K562 (cell line): ENCODE results near the gene ACSS1. TPM values are rescaled to one million over a fixed set of nuclear protein-coding genes. Genes with fewer than 3 reads are reported as not detected.

ENCODE experiments used
- ATAC-seq: fragments of 200-7000 bp; cut with Tn5 transposase; 3 replicates; pipeline ENCODE4 v1.9.1; 2020; ENCODE audit warnings: moderate library complexity
- BruUV-seq: library from RNA; stranded (reverse); fragments of 400-500 nt; replicated peaks from 2 replicates; lab custom pipeline; 2021; lab: Mats Ljungman, UMichigan
- CTCF ChIA-PET: fragments of 300-600 bp; formaldehyde crosslinking; extraction: SDS; loops from one replicate; lab custom pipeline; 2021; ENCODE audit warnings: low intra/inter-chr PET ratio; lab: Yijun Ruan, JAX
- POLR2A ChIA-PET: fragments of 300-600, 350-650 bp; sonication (Branson Sonifier 250); formaldehyde crosslinking; extraction: SDS; loops from one replicate; lab custom pipeline; 2021; ENCODE audit warnings: antibody characterized with exemption, inconsistent platforms; lab: Yijun Ruan, JAX
- DNase-seq, 4 experiments: peaks; one replicate each; pipeline versions ENCODE4 v3.0.0 to v3.0.0-alpha.2; 2011 to 2018; ENCODE audit warnings: low spot score in 3 of 4, mixed read lengths in 3 of 4; ENCODE audit errors: extremely low read depth in 1 of 4
- FAIRE-seq: peaks from 2 replicates; lab custom pipeline; 2011; peaks lifted over from hg19 to GRCh38; lab: Jason Lieb, UNC
- H2AFZ ChIP-seq: 2 replicates; pipeline ENCODE4 v1.6.0; 2011; ENCODE audit warnings: low read depth, low read length, control low read depth, inconsistent platforms
- H3K27ac ChIP-seq: fragments of 200-600 bp; 3 replicates; pipeline ENCODE4 v1.8.0; 2011; ENCODE audit warnings: low read depth, mild to moderate bottlenecking, control low read depth, inconsistent platforms, low read length, moderate library complexity, mixed read lengths; ENCODE audit errors: extremely low read depth
- H3K27me3 ChIP-seq, 2 experiments: fragments of 300-600 bp in 1 of 2; 2 replicates in 1 of 2; 3 replicates in 1 of 2; pipeline versions ENCODE4 v1.6.0 to v1.8.0; 2011; ENCODE audit warnings: inconsistent platforms in 2 of 2, low read length in 2 of 2, mild to moderate bottlenecking in 1 of 2, mixed read lengths in 1 of 2, moderate library complexity in 1 of 2; ENCODE audit not compliant: control insufficient read depth in 2 of 2, insufficient read depth in 2 of 2
- H3K36me3 ChIP-seq: fragments of 300-600 bp; 3 replicates; pipeline ENCODE4 v1.8.0; 2011; ENCODE audit warnings: mild to moderate bottlenecking, low read length, inconsistent platforms; ENCODE audit not compliant: control insufficient read depth, insufficient read depth
- H3K4me1 ChIP-seq, 2 experiments: fragments of 200-600 bp in 1 of 2; replicated peaks in 1 of 2; 2 replicates in 1 of 2; 3 replicates in 1 of 2; pipeline versions ENCODE4 v1.5.1 to v1.8.0; 2011; ENCODE audit warnings: inconsistent platforms in 2 of 2, low read length in 2 of 2, mild to moderate bottlenecking in 1 of 2, mixed read lengths in 1 of 2, moderate library complexity in 1 of 2; ENCODE audit not compliant: control insufficient read depth in 2 of 2, insufficient read depth in 2 of 2
- H3K4me2 ChIP-seq: 2 replicates; pipeline ENCODE4 v1.6.1; 2011; ENCODE audit warnings: low read length, control low read depth, inconsistent platforms, mixed read lengths; ENCODE audit not compliant: insufficient read depth
- H3K4me3 ChIP-seq: fragments of 200-600 bp; sonication (generic), shearing (Covaris generic); 2 replicates; pipeline ENCODE4 v1.5.1; 2016; ENCODE audit warnings: control low read depth, inconsistent platforms
- H3K79me2 ChIP-seq: fragments of 200-600 bp; 3 replicates; pipeline ENCODE4 v1.8.0; 2011; ENCODE audit warnings: low read length, inconsistent platforms; ENCODE audit not compliant: control insufficient read depth, insufficient read depth
- H3K9ac ChIP-seq, 2 experiments: 2 replicates each; pipeline versions ENCODE4 v1.6.0 to v1.6.1; 2011; ENCODE audit warnings: low read depth in 2 of 2, low read length in 2 of 2, control low read depth in 1 of 2, inconsistent platforms in 1 of 2, mild to moderate bottlenecking in 1 of 2, mixed read lengths in 1 of 2; ENCODE audit not compliant: insufficient read depth in 1 of 2
- H3K9me1 ChIP-seq: one replicate; pipeline ENCODE4 v1.6.0; 2011; ENCODE audit warnings: inconsistent platforms, mild to moderate bottlenecking, low read length, moderate library complexity; ENCODE audit not compliant: control insufficient read depth, insufficient read depth
- H3K9me3 ChIP-seq: replicated peaks from 2 replicates; pipeline ENCODE4 v1.5.1; 2011; ENCODE audit warnings: low read depth, low read length, inconsistent platforms; ENCODE audit not compliant: control insufficient read depth, insufficient read depth
- H4K20me1 ChIP-seq: replicated peaks from 2 replicates; pipeline ENCODE4 v1.6.1; 2011; ENCODE audit warnings: low read length, inconsistent platforms, mixed read lengths; ENCODE audit not compliant: control insufficient read depth, insufficient read depth
- DPF2 ChIP-seq: fragments of 450-650 bp; IDR thresholded peaks from 2 replicates; pipeline ENCODE4 v1.6.1; 2016
- NCOA2 ChIP-seq, 2 experiments: fragments of 450-650 bp; IDR thresholded peaks; 2 replicates each; pipeline ENCODE4 v1.6.1; 2018; ENCODE audit warnings: mild to moderate bottlenecking in 2 of 2, moderate library complexity in 1 of 2; ENCODE audit not compliant: partially characterized antibody in 2 of 2
- PHTF2 ChIP-seq: fragments of 250-450 bp; sonication (Bioruptor Pico); IDR thresholded peaks from 2 replicates; pipeline ENCODE4 v1.5.0; 2021; ENCODE audit warnings: mild to moderate bottlenecking
- PTBP1 ChIP-seq: fragments of 200-400 bp; formaldehyde crosslinking; IDR thresholded peaks from 2 replicates; pipeline ENCODE4 v1.6.1; 2017; ENCODE audit warnings: low read depth, low read length
- PTTG1 ChIP-seq: fragments of 450-650 bp; IDR thresholded peaks from 2 replicates; pipeline ENCODE4 v1.6.1; 2016; ENCODE audit warnings: low read depth, mild to moderate bottlenecking, missing genetic modification characterization, missing compliant biosample characterization
- RFX5 ChIP-seq: IDR thresholded peaks from 2 replicates; pipeline ENCODE4 v1.6.1; 2011; ENCODE audit warnings: low read depth, mild to moderate bottlenecking, improper control_type of control experiment, low read length
- SMARCC2 ChIP-seq: fragments of 450-650 bp; IDR thresholded peaks from 2 replicates; pipeline ENCODE4 v1.6.1; 2017; ENCODE audit warnings: antibody characterized with exemption, moderate library complexity, mild to moderate bottlenecking, low read depth
- SP2 ChIP-seq: IDR thresholded peaks from 2 replicates; pipeline ENCODE4 v1.6.1; 2011; ENCODE audit warnings: mild to moderate bottlenecking, low read depth, low read length, moderate library complexity; ENCODE audit not compliant: poor library complexity, severe bottlenecking; ENCODE audit errors: extremely low read depth
- XRCC5 ChIP-seq: fragments of 200-400 bp; formaldehyde crosslinking; IDR thresholded peaks from 2 replicates; pipeline ENCODE4 v1.6.1; 2017; ENCODE audit warnings: low read depth, mild to moderate bottlenecking, low read length
- ZNF133 ChIP-seq: fragments of 250-450 bp; sonication (Bioruptor Pico); IDR thresholded peaks from 2 replicates; pipeline ENCODE4 v1.4.0; 2020; ENCODE audit warnings: mild to moderate bottlenecking
- ZNF217 ChIP-seq: sonication (generic); formaldehyde crosslinking; IDR thresholded peaks from 2 replicates; pipeline ENCODE4 v1.8.0; 2022; ENCODE audit warnings: mild to moderate bottlenecking, missing genetic modification reagents
- WGBS: fragments of 100-300 bp; shearing (Covaris generic); methylation state at CpG from one replicate; pipeline ENCODE4 v1.1.6; 2016; ENCODE audit warnings: low coverage, mixed read lengths; ENCODE audit not compliant: insufficient coverage; ENCODE audit errors: missing lambda C conversion rate; 5-methylcytosine and 5-hydroxymethylcytosine counted together
- in situ Hi-C: fragments of 300-500 bp; cut with MboI; formaldehyde crosslinking; loops from 4 replicates; pipeline ENCODE4 v1.15.0; 2018; ENCODE audit warnings: inconsistent platforms, mixed read lengths
- intact Hi-C: fragments of 100-400 bp; cut with micrococcal nuclease; formaldehyde crosslinking; loops from 2 replicates; pipeline ENCODE4 v1.14.2; 2022
- polyA plus RNA-seq, 8 experiments: library from polyadenylated mRNA; depleted of rRNA in 4 of 8; stranded (reverse) in 5 of 8; unstranded in 3 of 8; fragments of >200 nt; fragmentation: Nextera tagmentation in 2 of 8; fragmentation: Illumina TruSeq in 1 of 8; extraction: Ambion mirVana in 2 of 8; extraction: Trizol in 1 of 8; gene quantifications; 2 replicates each; pipeline versions ENCODE4 v1.2.1 to v1.2.3, GENCODE V29; 2011 to 2014; ENCODE audit warnings: inconsistent platforms in 1 of 8, missing spikeins in 1 of 8
- total RNA-seq, 7 experiments: library from RNA; depleted of rRNA in 6 of 7; stranded (reverse); fragments of >200 nt in 6 of 7; fragmentation: Illumina TruSeq in 2 of 7; extraction: Trizol in 2 of 7; gene quantifications; 2 replicates each; pipeline versions ENCODE4 v1.2.1 to v1.2.3, GENCODE V29; 2011 to 2021; ENCODE audit warnings: low replicate concordance in 1 of 7
- TF ChIP-seq, protein P1 (sequence below): IDR thresholded peaks from 2 replicates; pipeline ENCODE4 v1.6.1; 2012; ENCODE audit warnings: low read depth, low read length, improper control_type of control experiment, borderline replicate concordance
- TF ChIP-seq, protein P2 (sequence below), 2 experiments: fragments of 250-450 bp in 1 of 2; fragments of 450-650 bp in 1 of 2; sonication (Bioruptor Pico) in 1 of 2; IDR thresholded peaks; 2 replicates each; pipeline versions ENCODE4 v1.6.1 to v1.8.0; 2016 to 2021; ENCODE audit warnings: mild to moderate bottlenecking in 2 of 2, moderate library complexity in 2 of 2, missing compliant biosample characterization in 1 of 2, missing genetic modification characterization in 1 of 2
- TF ChIP-seq, protein P3 (sequence below): sonication (generic); formaldehyde crosslinking; IDR thresholded peaks from 2 replicates; pipeline ENCODE4 v1.8.0; 2022; ENCODE audit warnings: mild to moderate bottlenecking, missing genetic modification reagents
- TF ChIP-seq, protein P4 (sequence below): fragments of 250-450 bp; sonication (Bioruptor Pico); IDR thresholded peaks from 2 replicates; pipeline ENCODE4 v1.8.0; 2021; ENCODE audit warnings: borderline replicate concordance, mild to moderate bottlenecking, moderate library complexity; ENCODE audit not compliant: poor library complexity, severe bottlenecking
- TF ChIP-seq, protein P5 (sequence below): fragments of 450-650 bp; formaldehyde crosslinking; IDR thresholded peaks from 2 replicates; pipeline ENCODE4 v1.4.0; 2020; ENCODE audit warnings: mild to moderate bottlenecking, moderate library complexity

The ACSS1 gene
- total and polyA plus RNA-seq, 9 of the 15 experiments (the other 6 are each of a cell fraction or from before 2014, with no cell fraction given), result 0.07 to 2.1 (median 0.27) TPM; not detected in 3

DNA sequence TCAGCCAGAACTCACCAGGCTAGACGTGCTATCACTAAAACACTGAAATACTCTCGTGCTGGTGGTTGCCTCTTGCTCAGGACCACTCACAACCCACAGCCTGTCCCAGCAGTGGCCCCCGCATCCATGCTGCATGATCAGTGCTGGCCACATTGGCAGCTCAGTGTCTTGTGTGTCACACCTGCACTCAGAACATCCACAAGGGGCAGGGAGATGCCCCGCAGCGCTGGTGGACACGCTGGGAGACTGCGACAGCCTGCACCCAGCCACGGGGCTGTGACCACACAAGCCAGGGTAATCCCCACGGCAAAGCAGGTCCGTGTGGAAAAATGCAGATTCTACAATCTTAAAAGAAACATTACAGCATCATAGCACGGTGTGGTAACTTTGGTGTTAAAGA, 41.5 kb downstream of the ACSS1 start:
- H3K9me3 ChIP-seq, result no peaks in the 10 kb centered on the region
- WGBS, result 1% methylated on average over 10 of the region's 11 CpGs
- no peak overlapping the region for H3K27ac ChIP-seq
- ChIA-PET POLR2A (no interaction called here), CTCF (no interaction called here)
- H3K79me2 ChIP-seq, result no peaks in the 10 kb centered on the region
- H3K27me3 ChIP-seq, result peaks cover 3 to 68% of the 10 kb centered on the region in 2 experiments
- no peaks in the 10 kb centered on the region for H3K36me3 ChIP-seq
- no peak overlapping the region for H3K4me3 ChIP-seq
- no peaks in the 10 kb centered on the region; the same call in 1 of the 2 replicates for H4K20me1 ChIP-seq
- no peak for DNase-seq
- intact Hi-C loops (no loop called here), in situ Hi-C loops (no loop called here)
- no peaks in the 10 kb centered on the region for H3K9me1 ChIP-seq
- no peak overlapping the region for H3K9ac ChIP-seq
- FAIRE-seq, result no peak
- no TSS peak for BruUV-seq
- H3K4me1 ChIP-seq, result no peaks in the 10 kb centered on the region
- no peak; the same call in 2 of the 3 replicates for ATAC-seq
- no peak overlapping the region for H3K4me2 ChIP-seq
- no peak overlapping the region for H2AFZ ChIP-seq
- TF ChIP-seq NCOA2 (IDR thresholded peaks at IDR 0.05; ENCODE audit: partially characterized antibody in 2 of 2), result no peak
- TF ChIP-seq SMARCC2, result no peak
- TF ChIP-seq, protein P1, sequence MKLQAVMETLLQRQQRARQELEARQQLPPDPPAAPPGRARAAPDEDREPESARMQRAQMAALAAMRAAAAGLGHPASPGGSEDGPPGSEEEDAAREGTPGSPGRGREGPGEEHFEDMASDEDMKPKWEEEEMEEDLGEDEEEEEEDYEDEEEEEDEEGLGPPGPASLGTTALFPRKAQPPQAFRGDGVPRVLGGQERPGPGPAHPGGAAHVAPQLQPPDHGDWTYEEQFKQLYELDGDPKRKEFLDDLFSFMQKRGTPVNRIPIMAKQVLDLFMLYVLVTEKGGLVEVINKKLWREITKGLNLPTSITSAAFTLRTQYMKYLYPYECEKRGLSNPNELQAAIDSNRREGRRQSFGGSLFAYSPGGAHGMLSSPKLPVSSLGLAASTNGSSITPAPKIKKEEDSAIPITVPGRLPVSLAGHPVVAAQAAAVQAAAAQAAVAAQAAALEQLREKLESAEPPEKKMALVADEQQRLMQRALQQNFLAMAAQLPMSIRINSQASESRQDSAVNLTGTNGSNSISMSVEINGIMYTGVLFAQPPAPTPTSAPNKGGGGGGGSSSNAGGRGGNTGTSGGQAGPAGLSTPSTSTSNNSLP, result no peak
- TF ChIP-seq, protein P2, sequence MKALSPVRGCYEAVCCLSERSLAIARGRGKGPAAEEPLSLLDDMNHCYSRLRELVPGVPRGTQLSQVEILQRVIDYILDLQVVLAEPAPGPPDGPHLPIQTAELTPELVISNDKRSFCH (CRISPR knock-in tag; IDR thresholded peaks at IDR 0.05), result no peak
- TF ChIP-seq, protein P2 (tag; IDR thresholded peaks at IDR 0.05), result no peak
- no peak for TF ChIP-seq ZNF217 (CRISPR knock-in tag)
- TF ChIP-seq PTBP1, result no peak
- no peak for TF ChIP-seq ZNF133 (CRISPR knock-in tag)
- TF ChIP-seq DPF2, result no peak
- no peak for TF ChIP-seq XRCC5
- TF ChIP-seq, protein P3, sequence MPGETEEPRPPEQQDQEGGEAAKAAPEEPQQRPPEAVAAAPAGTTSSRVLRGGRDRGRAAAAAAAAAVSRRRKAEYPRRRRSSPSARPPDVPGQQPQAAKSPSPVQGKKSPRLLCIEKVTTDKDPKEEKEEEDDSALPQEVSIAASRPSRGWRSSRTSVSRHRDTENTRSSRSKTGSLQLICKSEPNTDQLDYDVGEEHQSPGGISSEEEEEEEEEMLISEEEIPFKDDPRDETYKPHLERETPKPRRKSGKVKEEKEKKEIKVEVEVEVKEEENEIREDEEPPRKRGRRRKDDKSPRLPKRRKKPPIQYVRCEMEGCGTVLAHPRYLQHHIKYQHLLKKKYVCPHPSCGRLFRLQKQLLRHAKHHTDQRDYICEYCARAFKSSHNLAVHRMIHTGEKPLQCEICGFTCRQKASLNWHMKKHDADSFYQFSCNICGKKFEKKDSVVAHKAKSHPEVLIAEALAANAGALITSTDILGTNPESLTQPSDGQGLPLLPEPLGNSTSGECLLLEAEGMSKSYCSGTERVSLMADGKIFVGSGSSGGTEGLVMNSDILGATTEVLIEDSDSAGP, result no peak
- TF ChIP-seq SP2, result no peak
- TF ChIP-seq, protein P4, sequence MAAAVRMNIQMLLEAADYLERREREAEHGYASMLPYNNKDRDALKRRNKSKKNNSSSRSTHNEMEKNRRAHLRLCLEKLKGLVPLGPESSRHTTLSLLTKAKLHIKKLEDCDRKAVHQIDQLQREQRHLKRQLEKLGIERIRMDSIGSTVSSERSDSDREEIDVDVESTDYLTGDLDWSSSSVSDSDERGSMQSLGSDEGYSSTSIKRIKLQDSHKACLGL (CRISPR knock-in tag), result no peak
- TF ChIP-seq, protein P5, sequence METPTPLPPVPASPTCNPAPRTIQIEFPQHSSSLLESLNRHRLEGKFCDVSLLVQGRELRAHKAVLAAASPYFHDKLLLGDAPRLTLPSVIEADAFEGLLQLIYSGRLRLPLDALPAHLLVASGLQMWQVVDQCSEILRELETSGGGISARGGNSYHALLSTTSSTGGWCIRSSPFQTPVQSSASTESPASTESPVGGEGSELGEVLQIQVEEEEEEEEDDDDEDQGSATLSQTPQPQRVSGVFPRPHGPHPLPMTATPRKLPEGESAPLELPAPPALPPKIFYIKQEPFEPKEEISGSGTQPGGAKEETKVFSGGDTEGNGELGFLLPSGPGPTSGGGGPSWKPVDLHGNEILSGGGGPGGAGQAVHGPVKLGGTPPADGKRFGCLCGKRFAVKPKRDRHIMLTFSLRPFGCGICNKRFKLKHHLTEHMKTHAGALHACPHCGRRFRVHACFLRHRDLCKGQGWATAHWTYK, result no peak
- no peak for TF ChIP-seq PHTF2 (CRISPR knock-in tag)
- TF ChIP-seq RFX5, result no peak
- no peak for TF ChIP-seq PTTG1 (tag)
